H1 (cell line): ENCODE measurements around the gene DLX2. TPM values are rescaled to one million over a fixed set of nuclear protein-coding genes. Genes with fewer than 3 reads are reported as not detected.
A peak's percentile ranks its signal among the peaks of the same experiment; 100 is the strongest.

Experiments used
- CTCF ChIA-PET: fragments of 300-600 bp; sonication (Branson Sonifier 250); formaldehyde crosslinking; loops from one replicate; lab custom pipeline; 2021; ENCODE audit not compliant: partially characterized antibody; lab: Charles Lee
- POLR2A ChIA-PET: fragments of 300-600 bp; sonication (Branson Sonifier 250); formaldehyde crosslinking; loops from one replicate; lab custom pipeline; 2021; ENCODE audit warnings: inconsistent platforms; ENCODE audit not compliant: partially characterized antibody; lab: Charles Lee
- DNase-seq, 2 experiments: peaks; one replicate each; pipeline versions ENCODE4 v3.0.0 to v3.0.0-alpha.2; 2010 to 2022; ENCODE audit warnings: low spot score in 2 of 2, low read depth in 1 of 2, mixed read lengths in 1 of 2
- FAIRE-seq: peaks from 2 replicates; lab custom pipeline; 2011; peaks lifted over from hg19 to GRCh38; lab: Jason Lieb, UNC
- H2AFZ ChIP-seq: 2 replicates; pipeline ENCODE4 v1.8.1; 2012; ENCODE audit warnings: low read length, inconsistent platforms
- H2AK5ac ChIP-seq: 2 replicates; pipeline ENCODE4 v1.6.1; 2013; ENCODE audit warnings: low read depth, low read length
- H2BK120ac ChIP-seq: replicated peaks from 2 replicates; pipeline ENCODE3; 2013; ENCODE audit warnings: low read depth, low read length, inconsistent platforms
- H2BK12ac ChIP-seq: 2 replicates; pipeline ENCODE4 v1.6.1; 2013; ENCODE audit warnings: low read depth, low read length
- H2BK15ac ChIP-seq: 2 replicates; pipeline ENCODE4 v1.6.1; 2013; ENCODE audit warnings: low read length
- H2BK20ac ChIP-seq: 2 replicates; pipeline ENCODE4 v1.6.1; 2013; ENCODE audit warnings: low read length
- H2BK5ac ChIP-seq: 2 replicates; pipeline ENCODE4 v1.6.1; 2013; ENCODE audit warnings: low read depth, low read length
- H3K14ac ChIP-seq: 2 replicates; pipeline ENCODE4 v1.6.1; 2013; ENCODE audit warnings: inconsistent platforms; ENCODE audit not compliant: insufficient read length
- H3K18ac ChIP-seq: 2 replicates; pipeline ENCODE4 v1.6.1; 2013; ENCODE audit warnings: low read length; ENCODE audit errors: extremely low read depth
- H3K23ac ChIP-seq: 2 replicates; pipeline ENCODE4 v1.6.1; 2013; ENCODE audit warnings: inconsistent platforms; ENCODE audit not compliant: insufficient read length
- H3K23me2 ChIP-seq: 2 replicates; pipeline ENCODE4 v1.6.1; 2013; ENCODE audit warnings: low read depth, low read length
- H3K27ac ChIP-seq: 2 replicates; pipeline ENCODE4 v1.6.1; 2011; ENCODE audit warnings: low read depth, low read length, inconsistent platforms
- H3K27me3 ChIP-seq, 4 experiments: replicated peaks in 1 of 4; 1 replicate in 1 of 4; 2 replicates in 3 of 4; pipeline versions ENCODE4 v1.6.1 to v1.8.1; 2011 to 2013; ENCODE audit warnings: low read length in 3 of 4, mild to moderate bottlenecking in 3 of 4, inconsistent platforms in 2 of 4, mixed read lengths in 2 of 4, moderate library complexity in 1 of 4; ENCODE audit not compliant: control insufficient read depth in 3 of 4, insufficient read depth in 3 of 4; ENCODE audit errors: extremely low read depth in 1 of 4
- H3K36me3 ChIP-seq, 4 experiments: 2 replicates each; pipeline versions ENCODE4 v1.6.1 to v1.8.1; 2011 to 2013; ENCODE audit warnings: mild to moderate bottlenecking in 4 of 4, low read length in 3 of 4, moderate library complexity in 2 of 4, control low read depth in 1 of 4, inconsistent platforms in 1 of 4; ENCODE audit not compliant: insufficient read depth in 4 of 4, control insufficient read depth in 2 of 4
- H3K4ac ChIP-seq: replicated peaks from 2 replicates; pipeline ENCODE3; 2013; ENCODE audit warnings: low read length, low read depth, mixed read lengths, inconsistent platforms; ENCODE audit not compliant: insufficient read length
- H3K4me1 ChIP-seq, 4 experiments: replicated peaks in 1 of 4; 1 replicate in 1 of 4; 2 replicates in 3 of 4; pipeline versions ENCODE4 v1.6.1 to v1.8.1; 2011 to 2013; ENCODE audit warnings: low read length in 3 of 4, inconsistent platforms in 2 of 4, mixed read lengths in 1 of 4; ENCODE audit not compliant: insufficient read depth in 4 of 4, control insufficient read depth in 3 of 4
- H3K4me2 ChIP-seq, 2 experiments: 2 replicates each; pipeline versions ENCODE4 v1.6.1 to v1.8.1; 2011 to 2013; ENCODE audit warnings: low read depth in 2 of 2, low read length in 2 of 2, control low read depth in 1 of 2, inconsistent platforms in 1 of 2, mild to moderate bottlenecking in 1 of 2; ENCODE audit not compliant: insufficient read depth in 1 of 2
- H3K4me3 ChIP-seq, 4 experiments: fragments of 200-600, 300-600 bp in 1 of 4; sonication (generic), shearing (Covaris generic), sonication (Bioruptor Twin) in 1 of 4; 2 replicates each; pipeline versions ENCODE4 v1.5.1 to v1.8.1; 2011 to 2016; ENCODE audit warnings: low read length in 4 of 4, low read depth in 3 of 4, control low read depth in 2 of 4, inconsistent platforms in 2 of 4, mild to moderate bottlenecking in 2 of 4, mixed read lengths in 1 of 4, moderate library complexity in 1 of 4; ENCODE audit not compliant: insufficient read depth in 2 of 4; ENCODE audit errors: extremely low read depth in 1 of 4
- H3K56ac ChIP-seq: replicated peaks from 2 replicates; pipeline ENCODE3; 2013; ENCODE audit warnings: low read depth, mild to moderate bottlenecking, mixed read lengths, low read length, inconsistent platforms; ENCODE audit not compliant: insufficient read length
- H3K79me1 ChIP-seq: 2 replicates; pipeline ENCODE4 v1.6.1; 2013; ENCODE audit warnings: low read depth, low read length, control low read depth
- H3K79me2 ChIP-seq, 2 experiments: 2 replicates each; pipeline versions ENCODE4 v1.6.1 to v1.8.1; 2012 to 2013; ENCODE audit warnings: low read length in 2 of 2, mild to moderate bottlenecking in 2 of 2, inconsistent platforms in 1 of 2; ENCODE audit not compliant: insufficient read depth in 2 of 2, control insufficient read depth in 1 of 2
- H3K9ac ChIP-seq, 4 experiments: replicated peaks in 1 of 4; 1 replicate in 1 of 4; 2 replicates in 3 of 4; pipeline versions ENCODE4 v1.6.1 to v1.8.1; 2011 to 2013; ENCODE audit warnings: low read depth in 3 of 4, low read length in 3 of 4, control low read depth in 2 of 4, mild to moderate bottlenecking in 2 of 4, moderate library complexity in 2 of 4, inconsistent platforms in 1 of 4; ENCODE audit errors: extremely low read depth in 1 of 4
- H3K9me3 ChIP-seq, 2 experiments: 2 replicates each; pipeline versions ENCODE4 v1.6.1 to v1.8.1; 2012 to 2013; ENCODE audit warnings: mild to moderate bottlenecking in 2 of 2, moderate library complexity in 2 of 2, control low read depth in 1 of 2, inconsistent platforms in 1 of 2, low read depth in 1 of 2, low read length in 1 of 2, mixed read lengths in 1 of 2; ENCODE audit not compliant: insufficient read depth in 2 of 2
- H4K20me1 ChIP-seq, 2 experiments: replicated peaks in 1 of 2; 2 replicates each; pipeline versions ENCODE3 to v1.8.1; 2011 to 2013; ENCODE audit warnings: inconsistent platforms in 2 of 2, low read length in 2 of 2, mild to moderate bottlenecking in 1 of 2; ENCODE audit not compliant: insufficient read depth in 2 of 2, control insufficient read depth in 1 of 2
- H4K5ac ChIP-seq: 2 replicates; pipeline ENCODE4 v1.6.1; 2013; ENCODE audit warnings: low read length, low read depth, mixed read lengths, inconsistent platforms; ENCODE audit not compliant: insufficient read length
- H4K8ac ChIP-seq: 2 replicates; pipeline ENCODE4 v1.8.0; 2013; ENCODE audit warnings: mild to moderate bottlenecking, moderate library complexity, low read length, inconsistent platforms; ENCODE audit not compliant: insufficient read depth; ENCODE audit errors: extremely low read depth
- H4K91ac ChIP-seq: replicated peaks from 2 replicates; pipeline ENCODE3; 2013; ENCODE audit warnings: low read length, mixed read lengths, inconsistent platforms; ENCODE audit not compliant: insufficient read length
- NANOG ChIP-seq: IDR thresholded peaks from 2 replicates; pipeline ENCODE4 v1.6.1; 2011; ENCODE audit warnings: low read length, low read depth, mild to moderate bottlenecking, inconsistent platforms; ENCODE audit not compliant: insufficient read depth, poor library complexity, severe bottlenecking
- RNF2 ChIP-seq: fragments of 200-900, 300-1000 bp; sonication (generic); IDR thresholded peaks from 2 replicates; pipeline ENCODE4 v1.7.1; 2016; ENCODE audit warnings: borderline replicate concordance, low read depth, mild to moderate bottlenecking, antibody characterized with exemption, low read length; ENCODE audit not compliant: poor library complexity, severe bottlenecking; ENCODE audit errors: missing control alignments
- WGBS, 2 experiments: shearing (Covaris generic) in 1 of 2; methylation state at CpG; one replicate each; pipeline versions ENCODE4 v1.1.6 to v1.1.7; 2013 to 2015; ENCODE audit warnings: low lambda C conversion rate in 2 of 2, mixed read lengths in 2 of 2, inconsistent platforms in 1 of 2, low coverage in 1 of 2, missing lambda C conversion rate in 1 of 2; ENCODE audit not compliant: insufficient replicate concordance in 2 of 2, insufficient coverage in 1 of 2, insufficient read length in 1 of 2; ENCODE audit errors: extremely low coverage in 1 of 2, missing lambda C conversion rate in 1 of 2; 5-methylcytosine and 5-hydroxymethylcytosine counted together
- polyA plus RNA-seq, 7 experiments: library from polyadenylated mRNA; depleted of rRNA in 3 of 7; stranded (reverse) in 5 of 7; unstranded in 2 of 7; fragments of >200 nt in 5 of 7; fragments of 200-250 nt in 2 of 7; gene quantifications; 1 replicate in 5 of 7; 2 replicates in 1 of 7; 4 replicates in 1 of 7; pipeline versions ENCODE4 v1.2.1 to v1.2.3, GENCODE V29; 2011 to 2013; ENCODE audit warnings: missing spikeins in 2 of 7, mixed read lengths in 2 of 7
- total RNA-seq: library from RNA; stranded (reverse); fragmentation: NEBNext Ultra II Directional; extraction: Animal tissue kit (Norgen Biotek cat#: 25700); gene quantifications from 2 replicates; pipeline ENCODE4 v1.2.1, GENCODE V29; 2021

Gene DLX2
- total and polyA plus RNA-seq, 2 of the 8 experiments (the other 6 are each of a cell fraction or from before 2014, with no cell fraction given) = 0.45 TPM; not detected in 1

DNA sequence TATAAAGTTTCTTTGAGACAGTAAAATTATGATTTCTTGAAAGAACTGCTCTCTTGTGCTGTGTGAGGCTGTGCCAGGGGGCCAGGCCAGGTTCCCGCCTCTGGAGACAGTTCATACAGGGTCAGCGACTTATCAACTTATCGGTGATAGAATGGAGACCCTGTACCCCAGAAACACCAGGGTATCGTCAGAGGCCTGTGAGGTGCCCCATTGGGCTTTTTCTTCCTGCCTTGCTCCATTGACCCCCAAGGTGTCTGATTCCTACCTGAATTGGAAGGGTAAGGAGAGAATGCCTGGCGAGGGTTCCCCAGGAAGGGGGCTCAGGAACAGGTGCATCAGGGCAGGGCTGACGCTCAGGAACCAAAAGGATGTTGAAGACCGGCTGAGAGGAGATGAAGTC lies 13.1 kb downstream of the DLX2 start:
- no peak overlapping the region for H3K56ac ChIP-seq
- H2AFZ ChIP-seq = no peak overlapping the region
- no peak overlapping the region; a peak in 1 of 8 replicates for H3K4me3 ChIP-seq
- no peak overlapping the region for H3K18ac ChIP-seq
- peaks cover 90 to 100% (median 97%) of the 10 kb centered on the region in 4 experiments for H3K27me3 ChIP-seq
- H3K23me2 ChIP-seq = peaks cover 11% of the 10 kb centered on the region; the same call in 1 of the 2 replicates
- TF ChIP-seq NANOG (no peak), RNF2 (peak; percentile 85)
- TF ChIP-seq, all 59 proteins: peak for 1
- Histone ChIP-seq H4K91ac (no peak overlapping the region), H3K9me3 (no peaks in the 10 kb centered on the region), H4K8ac (no peak overlapping the region), H3K9ac (no peak overlapping the region), H3K4me2 (no peak overlapping the region; a peak in 1 of 4 replicates), H3K23ac (no peak overlapping the region), H2BK15ac (no peak overlapping the region), H2BK20ac (no peak overlapping the region), H2BK5ac (no peak overlapping the region), H3K79me1 (no peaks in the 10 kb centered on the region), H2AK5ac (no peak overlapping the region), H3K14ac (no peak overlapping the region), H3K79me2 (no peaks in the 10 kb centered on the region), H3K4me1 (peaks cover 0 to 37% (median 18%) of the 10 kb centered on the region in 4 experiments; a peak in 6 of 7 replicates), H4K20me1 (peaks cover 19 to 31% of the 10 kb centered on the region in 2 experiments), H2BK120ac (no peak overlapping the region), H4K5ac (no peak overlapping the region), H3K36me3 (0 out of 8 replicates have a peak, but pooled peaks cover 0 to 3% (median 0%) of the 10 kb centered on the region in 4 experiments), H2BK12ac (no peak overlapping the region), H3K4ac (no peak overlapping the region), H3K27ac (no peak overlapping the region)
- POLR2A ChIA-PET = interaction anchor here (1.0 to 14.0 kb wide), 2 partner anchors 8 to 13 kb away, joined by 4 to 184 read pairs; partner anchors contain the start of gene DLX2
- DNase-seq (no peak), FAIRE-seq (no peak)
- CTCF ChIA-PET = interaction anchor here (1.0 to 12.4 kb wide), 3 partner anchors 8 to 129 kb away, joined by 4 to 198 read pairs (median 4); partner anchors contain the start of gene DLX2
- WGBS, 2 experiments = 18% methylated on average over 7 of the region's 7 CpGs; no CpG with 5 or more reads in 1 of the 2 experiments
